Subcutaneous abdominal adipose tissue (tissue), 5 donors: ENCODE results near the gene TMEM131.
"Not testable (repeated sequence)": the region's sequence is repeated elsewhere in the genome, so short reads cannot be mapped to it uniquely, and the experiment has no call there.

Source experiments
- H3K27ac ChIP-seq: one replicate; pipeline ENCODE4 v1.7.0; 2013; ENCODE audit warnings: low read depth, mild to moderate bottlenecking, inconsistent platforms, low read length, moderate library complexity
- H3K27me3 ChIP-seq, 5 donors: one replicate each; pipeline ENCODE4 v1.7.0; 2013; ENCODE audit warnings: low read length in 5 of 5, inconsistent platforms in 1 of 5; ENCODE audit not compliant: control insufficient read depth in 5 of 5, insufficient read depth in 4 of 5
- H3K36me3 ChIP-seq, 5 donors: one replicate each; pipeline ENCODE4 v1.7.0; 2013; ENCODE audit warnings: low read length in 5 of 5; ENCODE audit not compliant: control insufficient read depth in 5 of 5, insufficient read depth in 5 of 5
- H3K4me1 ChIP-seq, 5 donors: one replicate each; pipeline ENCODE4 v1.7.0; 2013; ENCODE audit warnings: low read length in 5 of 5, mild to moderate bottlenecking in 3 of 5, moderate library complexity in 1 of 5; ENCODE audit not compliant: control insufficient read depth in 5 of 5, insufficient read depth in 5 of 5
- H3K4me3 ChIP-seq, 5 donors: one replicate each; pipeline ENCODE4 v1.7.0; 2013; ENCODE audit warnings: low read length in 5 of 5, low read depth in 1 of 5
- H3K9ac ChIP-seq, 5 donors: one replicate each; pipeline ENCODE4 v1.7.0; 2013; ENCODE audit warnings: low read length in 5 of 5, mild to moderate bottlenecking in 4 of 5, moderate library complexity in 3 of 5
- H3K9me3 ChIP-seq, 5 donors: one replicate each; pipeline ENCODE4 v1.7.0; 2013; ENCODE audit warnings: low read length in 5 of 5; ENCODE audit not compliant: control insufficient read depth in 5 of 5
- donor health status: healthy.
- donor health status: healthy.
- donor health status: healthy.
- donor health status: healthy.
- donor health status: healthy.

Gene TMEM131

GRCh38 chr2:97827013-97827412 is 168.7 kb downstream of the TMEM131 start:
- not testable (repeated sequence) for H3K27ac ChIP-seq, H3K9ac ChIP-seq, H3K4me1 ChIP-seq, H3K4me3 ChIP-seq, H3K9me3 ChIP-seq, H3K27me3 ChIP-seq
- H3K36me3 ChIP-seq = peaks cover 0 to 11% (median 5%) of the 10 kb centered on the region in 5 donors

GRCh38 chr2:97826266-97826847 is 169.4 kb downstream of the TMEM131 start:
- not testable (repeated sequence) for H3K36me3 ChIP-seq, H3K9me3 ChIP-seq, H3K4me3 ChIP-seq, H3K9ac ChIP-seq, H3K27me3 ChIP-seq, H3K4me1 ChIP-seq, H3K27ac ChIP-seq

GRCh38 chr2:97824011-97824410 is 171.7 kb downstream of the TMEM131 start:
- not testable (repeated sequence) for H3K4me3 ChIP-seq, H3K27me3 ChIP-seq, H3K4me1 ChIP-seq, H3K9me3 ChIP-seq, H3K27ac ChIP-seq, H3K9ac ChIP-seq
- H3K36me3 ChIP-seq = peaks cover 0 to 10% (median 5%) of the 10 kb centered on the region in 5 donors

DNA sequence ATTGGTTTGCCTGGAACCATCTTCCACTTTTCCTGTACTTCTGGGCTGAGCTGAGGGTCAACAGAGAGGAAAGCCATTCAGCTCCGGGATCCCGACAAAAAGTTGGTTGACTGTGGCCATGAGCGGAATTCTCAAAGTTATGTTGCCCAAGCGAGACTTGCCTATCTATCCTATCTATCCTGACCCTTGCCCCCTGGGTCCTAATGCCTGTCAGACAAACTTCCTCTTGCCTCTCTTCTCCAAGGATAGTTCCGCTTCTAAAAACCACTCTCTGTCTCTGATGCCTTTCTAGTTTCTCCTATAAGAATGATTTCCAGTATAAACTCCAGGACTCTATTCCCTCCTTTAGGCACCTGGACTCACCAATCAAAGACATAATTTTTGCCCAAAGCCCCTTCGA is 173.9 kb downstream of the TMEM131 start:
- H3K27ac ChIP-seq, H3K9me3 ChIP-seq, H3K4me3 ChIP-seq, H3K9ac ChIP-seq, H3K4me1 ChIP-seq, H3K27me3 ChIP-seq: not testable (repeated sequence)
- H3K36me3 ChIP-seq = peaks cover 0 to 19% (median 12%) of the 10 kb centered on the region in 5 donors

DNA sequence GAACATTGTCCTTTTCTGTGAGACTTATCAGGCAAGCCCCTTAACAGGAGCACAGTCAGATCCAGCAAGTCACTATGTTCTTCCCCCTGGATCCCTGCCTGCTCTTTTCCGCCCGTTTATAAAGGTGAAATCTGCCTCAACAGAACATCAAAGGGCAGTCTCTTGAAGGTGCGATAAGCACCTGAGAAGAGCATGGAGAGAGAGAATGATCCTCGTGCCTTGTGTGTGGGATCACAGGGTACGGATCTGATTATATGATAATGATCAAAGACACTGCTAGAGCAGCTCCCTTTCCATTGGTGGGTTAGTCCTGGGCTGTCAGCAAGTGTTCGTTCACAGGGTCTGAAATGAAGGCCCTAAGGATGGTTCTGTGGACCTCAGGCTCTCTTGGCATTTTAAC is 176.0 kb downstream of the TMEM131 start:
- Histone ChIP-seq H3K27ac (no peak overlapping the region), H3K27me3 (no peaks in the 10 kb centered on the region), H3K4me1 (no peaks in the 10 kb centered on the region), H3K36me3 (peaks cover 0 to 23% (median 14%) of the 10 kb centered on the region in 5 donors), H3K9me3 (no peaks in the 10 kb centered on the region), H3K9ac (no peak overlapping the region), H3K4me3 (no peak overlapping the region)

GRCh38 chr2:97816411-97816810 is 179.3 kb downstream of the TMEM131 start:
- peaks cover 17 to 50% (median 35%) of the 10 kb centered on the region in 5 donors for H3K36me3 ChIP-seq

DNA sequence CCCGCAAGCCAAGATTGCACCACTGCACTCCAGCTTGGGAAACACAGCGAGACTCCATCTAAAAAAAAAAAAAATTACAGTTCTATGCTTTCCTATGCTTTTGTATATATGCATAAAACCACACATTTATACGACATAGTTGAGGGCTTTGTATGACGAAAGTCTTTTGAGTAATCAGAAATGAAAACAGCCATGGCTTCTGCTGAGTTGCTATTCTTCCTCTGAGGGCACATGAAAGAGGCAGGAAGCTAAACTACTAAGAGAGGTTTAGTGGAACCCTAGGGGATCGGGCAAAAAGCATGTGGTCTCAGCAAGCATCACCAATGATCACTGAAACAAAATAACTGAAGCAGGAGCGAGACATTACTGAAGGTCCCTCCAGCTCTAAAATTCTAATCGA is 182.8 kb downstream of the TMEM131 start:
- H3K9me3 ChIP-seq = no peaks in the 10 kb centered on the region
- no peak overlapping the region for H3K27ac ChIP-seq
- H3K36me3 ChIP-seq = peaks cover 38 to 68% (median 48%) of the 10 kb centered on the region in 5 donors
- H3K9ac ChIP-seq = no peak overlapping the region
- H3K4me1 ChIP-seq = no peaks in the 10 kb centered on the region
- no peaks in the 10 kb centered on the region for H3K27me3 ChIP-seq
- H3K4me3 ChIP-seq = no peak overlapping the region

More at GRCh38 chr2:97816411-97816810, 179.3 kb downstream of the TMEM131 start:
- no peaks in the 10 kb centered on the region for H3K27me3 ChIP-seq
- H3K4me3 ChIP-seq = no peak overlapping the region
- H3K9me3 ChIP-seq = no peaks in the 10 kb centered on the region
- no peak overlapping the region for H3K27ac ChIP-seq
- no peak overlapping the region for H3K9ac ChIP-seq
- no peaks in the 10 kb centered on the region for H3K4me1 ChIP-seq

- H3K9me3 ChIP-seq = no peaks in the 10 kb centered on the region
- no peak overlapping the region for H3K4me3 ChIP-seq
- no peaks in the 10 kb centered on the region for H3K27me3 ChIP-seq
- no peak overlapping the region for H3K27ac ChIP-seq
- H3K36me3 ChIP-seq = peaks cover 41 to 62% (median 47%) of the 10 kb centered on the region in 5 donors
- H3K9ac ChIP-seq = no peak overlapping the region
- peaks cover 0 to 6% (median 3%) of the 10 kb centered on the region in 5 donors for H3K4me1 ChIP-seq
These were observed 186.9 kb downstream of the TMEM131 start for GRCh38 chr2:97808816-97809215.

DNA sequence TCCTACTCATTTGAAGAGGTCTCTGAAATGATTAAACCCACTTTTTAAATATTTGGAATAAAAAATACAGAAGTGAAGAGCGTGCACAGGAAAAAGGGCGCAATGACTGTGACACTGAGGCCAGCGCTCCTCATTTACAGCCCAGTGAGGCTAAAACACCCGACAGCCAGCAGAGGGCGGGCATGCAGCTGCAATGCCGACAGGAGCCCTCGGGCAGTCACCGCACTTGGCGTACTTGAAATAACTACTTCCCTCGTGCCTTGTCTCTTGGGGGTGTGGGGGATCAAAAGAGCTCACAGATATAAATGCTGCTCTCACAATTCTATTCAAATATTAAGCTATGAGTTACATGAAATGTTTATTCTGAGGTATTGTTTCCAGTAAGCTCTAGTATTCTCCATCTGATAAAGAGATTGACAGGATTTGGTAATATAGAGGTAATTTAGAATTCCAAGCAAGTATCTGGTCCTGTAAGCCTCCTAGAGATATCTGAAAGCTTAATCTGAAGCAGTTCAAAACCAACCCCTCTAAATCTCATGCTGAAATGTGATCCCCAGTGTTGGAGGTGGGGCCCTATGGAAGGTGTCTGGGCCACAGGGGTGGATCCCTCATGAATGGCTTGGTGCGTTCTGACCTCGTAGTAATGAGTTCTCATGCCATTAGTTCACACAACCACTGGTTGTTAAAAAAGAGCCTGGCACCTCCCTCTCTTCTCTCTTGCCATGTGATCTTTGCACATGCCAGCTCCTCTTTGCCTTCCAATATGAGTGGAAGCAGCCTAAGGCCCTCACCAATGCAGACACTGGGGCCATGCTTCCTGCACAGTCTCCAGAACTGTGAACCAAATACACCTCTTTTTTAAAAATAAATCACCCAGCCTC is 188.8 kb downstream of the TMEM131 start:
- no peak overlapping the region for H3K4me3 ChIP-seq
- H3K27ac ChIP-seq = no peak overlapping the region
- H3K9me3 ChIP-seq = no peaks in the 10 kb centered on the region
- peaks cover 0 to 6% (median 3%) of the 10 kb centered on the region in 5 donors for H3K4me1 ChIP-seq
- H3K36me3 ChIP-seq = peaks cover 39 to 58% (median 44%) of the 10 kb centered on the region in 5 donors
- no peaks in the 10 kb centered on the region for H3K27me3 ChIP-seq
- no peak overlapping the region for H3K9ac ChIP-seq

DNA sequence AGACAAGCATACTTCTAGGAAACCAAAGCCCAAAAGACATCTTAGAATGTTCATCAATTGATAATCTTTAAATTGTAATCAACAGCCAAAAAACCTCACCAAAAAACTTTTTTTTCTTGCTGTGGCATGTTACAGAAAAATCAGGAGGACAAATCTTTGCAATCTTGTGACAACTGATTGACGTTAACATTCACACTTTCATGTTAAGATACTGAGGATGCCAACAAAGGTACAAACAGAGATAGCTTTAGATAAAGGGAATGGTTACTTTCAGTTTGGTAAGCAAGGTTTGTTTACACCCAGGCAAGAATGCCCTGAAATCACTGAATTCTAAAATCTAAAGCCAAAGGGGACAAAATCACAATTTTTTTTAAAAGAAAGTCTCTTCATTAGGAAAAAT is 190.0 kb downstream of the TMEM131 start:
- peaks cover 37 to 57% (median 46%) of the 10 kb centered on the region in 5 donors for H3K36me3 ChIP-seq
- H3K4me3 ChIP-seq = no peak overlapping the region
- no peaks in the 10 kb centered on the region for H3K9me3 ChIP-seq
- H3K4me1 ChIP-seq = peaks cover 0 to 6% (median 3%) of the 10 kb centered on the region in 5 donors
- H3K9ac ChIP-seq = no peak overlapping the region
- H3K27me3 ChIP-seq = no peaks in the 10 kb centered on the region
- no peak overlapping the region for H3K27ac ChIP-seq
